Heart right ventricle (tissue), 16 donors: ENCODE data around the gene PIH1D2. TPM values are rescaled to one million over a fixed set of nuclear protein-coding genes. Genes with fewer than 3 reads are reported as not detected.

Source experiments
- ATAC-seq, 8 donors: fragments of 200-7000 bp; cut with Tn5 transposase; one replicate each; pipeline ENCODE4 v1.9.1; 2020; ENCODE audit warnings: mild to moderate bottlenecking in 8 of 8, moderate library complexity in 8 of 8, moderate number of reproducible peaks in 1 of 8
- DNase-seq, 2 donors: peaks; one replicate each; pipeline ENCODE4 v3.0.0-alpha.2; 2020
- H3K27ac ChIP-seq, 10 donors: fragments of 200-600 bp; sonication (generic) in 2 of 10; one replicate each; pipeline versions ENCODE4 v1.5.0 to v1.8.0; 2020 to 2022; ENCODE audit warnings: mild to moderate bottlenecking in 3 of 10
- H3K27me3 ChIP-seq, 7 donors: fragments of 200-600 bp; one replicate each; pipeline ENCODE4 v1.8.0; 2021 to 2022; ENCODE audit warnings: mild to moderate bottlenecking in 2 of 7
- H3K36me3 ChIP-seq, 9 donors: fragments of 200-600 bp; sonication (generic) in 1 of 9; one replicate each; pipeline versions ENCODE4 v1.5.0 to v1.8.0; 2020 to 2022; ENCODE audit warnings: mild to moderate bottlenecking in 2 of 9
- H3K4me1 ChIP-seq, 9 donors: fragments of 200-600 bp; sonication (generic) in 1 of 9; one replicate each; pipeline versions ENCODE4 v1.5.0 to v1.8.0; 2020 to 2022; ENCODE audit warnings: mild to moderate bottlenecking in 4 of 9
- H3K4me3 ChIP-seq, 10 donors: fragments of 200-600 bp; sonication (generic) in 2 of 10; one replicate each; pipeline versions ENCODE4 v1.5.0 to v1.8.0; 2020 to 2022; ENCODE audit warnings: mild to moderate bottlenecking in 7 of 10, moderate library complexity in 2 of 10
- H3K9me3 ChIP-seq, 11 donors: fragments of 200-600 bp in 10 of 11; sonication (generic) in 2 of 11; one replicate each; pipeline versions ENCODE4 v1.5.0 to v1.8.0; 2013 to 2022; ENCODE audit warnings: mild to moderate bottlenecking in 2 of 11, control low read depth in 1 of 11, moderate library complexity in 1 of 11
- WGBS, 2 donors: extraction: QIAGEN DNeasy Blood & Tissue Kit; methylation state at CpG; one replicate each; pipeline ENCODE4 v1.1.7; 2013; ENCODE audit warnings: inconsistent platforms in 1 of 2; 5-methylcytosine and 5-hydroxymethylcytosine counted together
- intact Hi-C, 10 donors: fragments of 100-400 bp; cut with DNase I; formaldehyde crosslinking; loops; one replicate each; pipeline versions ENCODE4 v1.11.1 to v1.14.2; 2022
- polyA plus RNA-seq, 2 donors: library from polyadenylated mRNA; stranded (reverse); fragments of 200-250 nt; gene quantifications; one replicate each; pipeline ENCODE4 v1.2.3, GENCODE V29; 2013
- total RNA-seq, 10 donors: library from RNA; stranded (reverse); fragmentation: NEBNext Ultra II Directional in 3 of 10; extraction: Animal tissue kit (Norgen Biotek cat#: 25700) in 3 of 10; gene quantifications; one replicate each; pipeline versions ENCODE4 v1.2.1 to v1.2.4, GENCODE V29; 2021 to 2023
- TF ChIP-seq, protein P1 (sequence below), 9 donors: fragments of 200-600 bp; sonication (generic) in 2 of 9; IDR thresholded peaks; one replicate each; pipeline versions ENCODE4 v1.5.0 to v1.8.0; 2021 to 2022; ENCODE audit warnings: antibody characterized with exemption in 9 of 9, mild to moderate bottlenecking in 5 of 9, moderate library complexity in 1 of 9
- donor health status: Arrhythmogenic right ventricular cardiomyopathy.
- donor health status: ischemic (EF 13 %, LVEDD 7.1; RV severe dilation, severe dysfunction).
- donor health status: healthy with polysubstance abuse.
- donor health status: DM: no; HTN: yes; CAD: no.
- donor health status: DM: no; HTN: no; CAD: no.
- donor health status: ischemic (EF 25% LVEDD 6.9; RV normal size, moderate dysfunction).
- donor health status: ischemic (EF 25% LVEDD 5.7; RV mildly dilated, moderate dysfunction).
- donor health status: healthy.
- donor health status: DM: yes; HTN: yes; CAD: no.
- donor health status: Ischemic cardiomyopathy.
- donor health status: ischemic (EF 35%, LVEDD 5.7; RV mildly dilated, moderate dysfunction).
- donor health status: nonischemic (EF 11% LVEDD 7.7; RV severe dilation, severe dysfunction).
- donor health status: DM: yes; HTN: yes; CAD: no.
- donor health status: PGD.
- donor health status: ischemic (EF 29% LVEDD 5.4; RV normal size, mild dysfunction).
- donor health status: nonischemic (EF 23%, LVEDD 6.1; RV moderate dilation, normal function).

PIH1D2 gene
- total and polyA plus RNA-seq, 12 donors, result 1.0 to 3.5 (median 1.9) TPM

DNA sequence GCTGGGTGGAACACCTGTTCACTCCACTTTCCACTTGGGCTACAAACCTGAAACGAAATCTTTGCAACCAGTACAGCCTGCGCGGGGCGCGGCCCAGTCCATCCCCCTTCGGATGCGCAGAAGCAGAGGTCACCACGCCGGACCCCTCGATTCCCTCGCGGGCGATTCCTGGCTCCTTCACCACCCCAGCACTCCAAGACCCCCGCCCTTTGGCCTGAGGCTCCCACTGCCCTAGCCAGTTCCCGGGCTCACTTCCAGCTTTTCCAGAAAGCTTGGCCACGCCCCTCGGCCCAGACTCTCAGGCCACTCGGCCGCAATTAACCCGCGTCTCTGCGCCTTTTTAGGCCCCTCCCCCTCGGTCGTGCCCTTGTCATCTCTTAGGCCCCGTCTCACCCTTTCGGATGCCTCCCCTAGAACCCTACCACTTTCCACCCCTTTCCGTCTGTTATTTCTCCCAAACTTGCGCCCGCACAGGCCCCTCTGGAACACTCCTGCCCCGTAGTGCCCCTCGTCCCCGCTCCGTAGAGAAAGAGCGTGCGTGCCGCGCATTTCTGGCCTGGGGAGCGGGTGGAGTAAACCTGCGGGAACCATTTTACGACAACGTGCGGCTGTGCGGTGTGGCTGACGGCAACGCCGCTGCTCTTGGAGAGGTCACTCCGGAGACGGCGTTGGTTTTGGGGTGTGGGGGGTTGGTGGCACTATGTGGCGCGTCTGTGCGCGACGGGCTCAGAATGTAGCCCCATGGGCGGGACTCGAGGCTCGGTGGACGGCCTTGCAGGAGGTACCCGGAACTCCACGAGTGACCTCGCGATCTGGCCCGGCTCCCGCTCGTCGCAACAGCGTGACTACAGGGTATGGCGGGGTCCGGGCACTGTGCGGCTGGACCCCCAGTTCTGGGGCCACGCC lies 48.8 kb downstream of the PIH1D2 start, which contains the start of gene DLAT:
TSS of gene DLAT (plus strand) at position 636 of the 906 bp plus-strand sequence. CDS start at position 701, 65 bp downstream.
- Histone ChIP-seq H3K27ac (peak within 1 kb of the TSS; percentile 88 to 96 (median 93)), H3K4me3 (peak within 1 kb of the TSS; percentile 49 to 99 (median 84)), H3K9me3 (no peaks in the 10 kb centered on the region), H3K36me3 (peaks cover 0 to 40% (median 9%) of the 10 kb centered on the region in 9 donors), H3K27me3 (no peaks in the 10 kb centered on the region), H3K4me1 (peaks cover 0 to 50% (median 18%) of the 10 kb centered on the region in 9 donors)
- ATAC-seq (peak; percentile 93 to 96 (median 94)), DNase-seq (peak; percentile 88 to 89)
- WGBS, 2 donors, result 1% methylated on average over 71 of the region's 71 CpGs
- TF ChIP-seq, protein P1, sequence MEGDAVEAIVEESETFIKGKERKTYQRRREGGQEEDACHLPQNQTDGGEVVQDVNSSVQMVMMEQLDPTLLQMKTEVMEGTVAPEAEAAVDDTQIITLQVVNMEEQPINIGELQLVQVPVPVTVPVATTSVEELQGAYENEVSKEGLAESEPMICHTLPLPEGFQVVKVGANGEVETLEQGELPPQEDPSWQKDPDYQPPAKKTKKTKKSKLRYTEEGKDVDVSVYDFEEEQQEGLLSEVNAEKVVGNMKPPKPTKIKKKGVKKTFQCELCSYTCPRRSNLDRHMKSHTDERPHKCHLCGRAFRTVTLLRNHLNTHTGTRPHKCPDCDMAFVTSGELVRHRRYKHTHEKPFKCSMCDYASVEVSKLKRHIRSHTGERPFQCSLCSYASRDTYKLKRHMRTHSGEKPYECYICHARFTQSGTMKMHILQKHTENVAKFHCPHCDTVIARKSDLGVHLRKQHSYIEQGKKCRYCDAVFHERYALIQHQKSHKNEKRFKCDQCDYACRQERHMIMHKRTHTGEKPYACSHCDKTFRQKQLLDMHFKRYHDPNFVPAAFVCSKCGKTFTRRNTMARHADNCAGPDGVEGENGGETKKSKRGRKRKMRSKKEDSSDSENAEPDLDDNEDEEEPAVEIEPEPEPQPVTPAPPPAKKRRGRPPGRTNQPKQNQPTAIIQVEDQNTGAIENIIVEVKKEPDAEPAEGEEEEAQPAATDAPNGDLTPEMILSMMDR (IDR thresholded peaks at IDR 0.05), result no peak
- intact Hi-C loops, result loop anchor here in 2 of 10 donors (5.0 kb wide), 2 partner anchors 47 to 148 kb away; partner anchors contain the start of genes CFAP68 (in 1 of the 2), FDXACB1 (in 1 of the 2), NKAPD1 (in 1 of the 2) and PIH1D2 (in 1 of the 2)

DNA sequence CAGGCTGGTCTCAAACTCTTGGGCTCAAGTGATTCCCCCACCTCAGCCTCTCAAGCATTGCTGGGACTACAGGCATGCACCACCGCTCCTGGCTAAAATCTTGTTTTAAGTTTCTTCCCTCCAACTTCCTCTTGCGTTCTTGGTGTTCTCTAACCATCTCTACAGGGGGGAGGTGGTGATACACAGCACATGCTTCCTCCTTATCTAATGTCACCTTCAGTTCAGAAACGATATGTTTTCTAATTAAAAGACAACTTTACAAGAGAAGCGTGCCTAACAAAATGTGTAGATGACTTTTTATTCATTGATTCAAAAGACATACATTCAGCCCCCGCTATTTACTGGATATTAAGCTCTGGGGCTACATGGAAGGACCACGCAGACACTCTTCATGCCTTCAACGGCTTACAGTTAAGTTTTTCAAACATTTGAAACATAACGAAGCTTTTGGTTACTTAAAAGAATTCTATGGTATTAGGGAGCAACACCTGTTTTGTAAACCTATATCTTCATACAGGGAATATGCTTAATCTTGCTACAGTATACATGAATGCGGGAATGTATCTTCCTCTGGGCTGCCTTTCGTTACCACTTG lies 49.5 kb downstream of the PIH1D2 start:
- Histone ChIP-seq H3K27me3 (no peaks in the 10 kb centered on the region), H3K4me1 (peaks cover 0 to 58% (median 18%) of the 10 kb centered on the region in 9 donors), H3K36me3 (peaks cover 0 to 40% (median 16%) of the 10 kb centered on the region in 9 donors), H3K27ac (peak overlapping the region; percentile 88 to 96 (median 93)), H3K4me3 (peak overlapping the region; percentile 49 to 99 (median 84)), H3K9me3 (no peaks in the 10 kb centered on the region)
- WGBS, 2 donors, result 11 to 20% methylated on average over 10 of the region's 10 CpGs
- no peak for DNase-seq
- ATAC-seq, result peak in 1 of 8 donors; percentile 13
- intact Hi-C loops, result loop anchor here in 1 of 10 donors (5.0 kb wide), 1 partner anchor 147 kb away; the partner anchor contains the start of genes CFAP68 and FDXACB1
- TF ChIP-seq, protein P1 (IDR thresholded peaks at IDR 0.05), result no peak

DNA sequence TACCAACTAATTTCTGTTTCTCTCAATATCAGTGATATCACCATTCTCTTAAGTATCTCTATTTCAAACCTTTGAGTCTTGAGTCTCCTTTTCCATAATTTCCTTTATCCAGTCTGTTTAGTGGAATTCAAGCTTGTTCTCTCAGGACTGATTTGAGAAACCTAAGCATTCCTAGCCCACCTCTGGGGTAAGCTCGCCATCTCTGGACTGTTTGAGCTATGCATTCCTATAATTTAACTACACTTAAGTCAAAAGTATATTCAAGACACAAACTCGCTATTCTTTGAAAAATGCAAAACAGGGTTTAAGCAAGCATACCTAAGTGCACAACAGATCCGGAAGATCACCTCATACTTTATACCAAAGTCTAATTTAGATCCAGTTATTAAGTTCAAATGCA lies 50.7 kb downstream of the PIH1D2 start:
- ATAC-seq (no peak), DNase-seq (no peak)
- Histone ChIP-seq H3K4me3 (no peak overlapping the region), H3K27me3 (no peaks in the 10 kb centered on the region), H3K36me3 (peaks cover 0 to 39% (median 9%) of the 10 kb centered on the region in 9 donors), H3K4me1 (peaks cover 0 to 59% (median 18%) of the 10 kb centered on the region in 9 donors), H3K27ac (no peak overlapping the region), H3K9me3 (no peaks in the 10 kb centered on the region)
- TF ChIP-seq, protein P1 (IDR thresholded peaks at IDR 0.05), result no peak
- intact Hi-C loops, result loop anchor here in 1 of 10 donors (5.0 kb wide), 1 partner anchor 146 kb away; the partner anchor contains the start of genes CFAP68 and FDXACB1
- 86 to 87% methylated on average over 3 of the region's 3 CpGs for WGBS, 2 donors

DNA sequence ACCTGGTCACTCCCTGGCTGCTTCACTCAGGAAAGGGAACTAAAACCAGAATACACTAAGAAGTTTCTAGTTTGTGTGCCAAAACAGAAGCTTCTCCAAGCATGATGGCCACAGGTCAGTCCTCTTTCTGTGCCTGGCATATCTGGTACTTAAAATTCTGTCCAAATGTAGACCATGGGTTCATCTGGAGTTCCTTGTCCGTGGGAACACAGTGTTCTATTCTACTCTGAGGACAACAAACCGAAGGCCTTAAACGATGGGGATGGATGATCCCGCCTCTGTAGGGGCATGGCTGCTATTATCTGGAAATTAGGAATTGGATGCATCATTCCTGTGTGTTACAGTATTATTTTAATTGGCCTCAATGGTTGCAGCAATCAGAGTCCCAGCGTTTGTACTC lies 54.8 kb downstream of the PIH1D2 start:
- Histone ChIP-seq H3K27me3 (no peaks in the 10 kb centered on the region), H3K27ac (peak overlapping the region in 3 of 10 donors; percentile 3 to 25 (median 4)), H3K4me1 (peaks cover 0 to 66% (median 28%) of the 10 kb centered on the region in 9 donors), H3K36me3 (peaks cover 0 to 45% (median 9%) of the 10 kb centered on the region in 9 donors), H3K9me3 (no peaks in the 10 kb centered on the region), H3K4me3 (no peak overlapping the region)
- DNase-seq, result no peak
- TF ChIP-seq, protein P1 (IDR thresholded peaks at IDR 0.05), result no peak
- WGBS, 2 donors, result 67 to 75% methylated on average over 5 of the region's 5 CpGs
- intact Hi-C loops, result no loop called here
- ATAC-seq, result peak in 4 of 8 donors; percentile 13 to 62 (median 28)
